PC-3 (cell line): ENCODE measurements around the gene SH3D19. TPM values are rescaled to one million over a fixed set of nuclear protein-coding genes. Genes with fewer than 3 reads are reported as not detected.

Experiments
- ATAC-seq: fragments of 200-7000 bp; cut with Tn5 transposase; 2 replicates; pipeline ENCODE4 v1.9.1; 2020; ENCODE audit warnings: mild to moderate bottlenecking, moderate library complexity
- BruUV-seq: library from RNA; stranded (reverse); fragments of 400-500 nt; replicated peaks from 2 replicates; lab custom pipeline; 2021; lab: Mats Ljungman, UMichigan
- CTCF ChIA-PET: fragments of 300-600 bp; sonication (Branson Sonifier 250); formaldehyde crosslinking; loops from one replicate; lab custom pipeline; 2022; ENCODE audit warnings: antibody characterized with exemption; lab: Charles Lee
- POLR2A ChIA-PET: fragments of 300-600 bp; sonication (Branson Sonifier 250); formaldehyde crosslinking; loops from one replicate; lab custom pipeline; 2022; ENCODE audit warnings: antibody characterized with exemption; ENCODE audit not compliant: unreplicated experiment; lab: Charles Lee
- DNase-seq: peaks from one replicate; pipeline ENCODE4 v3.0.0-alpha.2; 2015
- H2AFZ ChIP-seq: fragments of 300-600 bp; sonication (generic); 2 replicates; pipeline ENCODE4 v1.6.0; 2016; ENCODE audit warnings: antibody characterized with exemption, low read length
- H3F3A ChIP-seq: fragments of 300-600 bp; sonication (generic); one replicate; pipeline ENCODE4 v1.6.0; 2017; ENCODE audit warnings: antibody characterized with exemption, low read length, control low read depth, mild to moderate bottlenecking; ENCODE audit not compliant: unreplicated experiment
- H3K27ac ChIP-seq: fragments of 300-600 bp; sonication (generic); 2 replicates; pipeline ENCODE4 v1.5.1; 2016; ENCODE audit warnings: mild to moderate bottlenecking, low read length
- H3K27me3 ChIP-seq: fragments of 300-600 bp; sonication (generic); 2 replicates; pipeline ENCODE4 v1.6.1; 2016; ENCODE audit warnings: low read length, mixed read lengths
- H3K36me3 ChIP-seq: fragments of 300-600 bp; sonication (generic); 2 replicates; pipeline ENCODE4 v1.6.1; 2016; ENCODE audit warnings: low read depth, mixed run types, low read length, mixed read lengths
- H3K4me1 ChIP-seq: fragments of 300-600 bp; sonication (generic); 2 replicates; pipeline ENCODE4 v1.5.1; 2016; ENCODE audit warnings: low read length; ENCODE audit not compliant: insufficient read depth
- H3K4me2 ChIP-seq: fragments of 300-600 bp; sonication (generic); 2 replicates; pipeline ENCODE4 v1.6.0; 2016; ENCODE audit warnings: low read length
- H3K4me3 ChIP-seq: fragments of 300-600 bp; sonication (generic); 2 replicates; pipeline ENCODE4 v1.5.1; 2016; ENCODE audit warnings: mild to moderate bottlenecking, low read length, mixed read lengths
- H3K79me2 ChIP-seq: fragments of 300-600 bp; sonication (generic); 2 replicates; pipeline ENCODE4 v1.6.1; 2017; ENCODE audit warnings: low read length, mixed read lengths
- H3K9ac ChIP-seq: fragments of 300-600 bp; sonication (generic); 2 replicates; pipeline ENCODE4 v1.6.0; 2016; ENCODE audit warnings: mild to moderate bottlenecking, low read length
- H3K9me2 ChIP-seq: fragments of 300-600 bp; sonication (generic); replicated peaks from 2 replicates; pipeline ENCODE4 v1.6.1; 2016; ENCODE audit warnings: mixed run types, low read length, mixed read lengths
- H3K9me3 ChIP-seq: fragments of 300-600 bp; sonication (generic); 2 replicates; pipeline ENCODE4 v1.6.1; 2016; ENCODE audit warnings: low read length, mixed read lengths
- H4K20me1 ChIP-seq: fragments of 300-600 bp; sonication (generic); 2 replicates; pipeline ENCODE4 v1.6.1; 2016; ENCODE audit warnings: low read length, mixed read lengths
- CTCF ChIP-seq: fragments of 300-600 bp; sonication (generic); conservative IDR thresholded peaks from 2 replicates; pipeline ENCODE4 v1.5.1; 2017; ENCODE audit warnings: antibody characterized with exemption, low read depth, mild to moderate bottlenecking, low read length
- EZH2 ChIP-seq: fragments of 300-600 bp; sonication (generic); IDR thresholded peaks from one replicate; pipeline ENCODE4 v1.6.1; 2017; ENCODE audit warnings: antibody characterized with exemption, mild to moderate bottlenecking, low read length; ENCODE audit not compliant: unreplicated experiment
- EZH2phosphoT487 ChIP-seq: fragments of 300-600 bp; sonication (generic); IDR thresholded peaks from 2 replicates; pipeline ENCODE4 v1.6.1; 2018; ENCODE audit warnings: mild to moderate bottlenecking, antibody characterized with exemption, low read length, borderline replicate concordance
- intact Hi-C: fragments of 100-400 bp; cut with micrococcal nuclease; formaldehyde crosslinking; loops from 2 replicates; pipeline ENCODE4 v1.9.0; 2023
- total RNA-seq: library from RNA; depleted of rRNA; stranded (reverse); fragments of >200 nt; gene quantifications from 2 replicates; pipeline ENCODE4 v1.2.3, GENCODE V29; 2014

Gene SH3D19
- total RNA-seq, 1 experiment from 2014 or later, result 30.1 TPM

DNA sequence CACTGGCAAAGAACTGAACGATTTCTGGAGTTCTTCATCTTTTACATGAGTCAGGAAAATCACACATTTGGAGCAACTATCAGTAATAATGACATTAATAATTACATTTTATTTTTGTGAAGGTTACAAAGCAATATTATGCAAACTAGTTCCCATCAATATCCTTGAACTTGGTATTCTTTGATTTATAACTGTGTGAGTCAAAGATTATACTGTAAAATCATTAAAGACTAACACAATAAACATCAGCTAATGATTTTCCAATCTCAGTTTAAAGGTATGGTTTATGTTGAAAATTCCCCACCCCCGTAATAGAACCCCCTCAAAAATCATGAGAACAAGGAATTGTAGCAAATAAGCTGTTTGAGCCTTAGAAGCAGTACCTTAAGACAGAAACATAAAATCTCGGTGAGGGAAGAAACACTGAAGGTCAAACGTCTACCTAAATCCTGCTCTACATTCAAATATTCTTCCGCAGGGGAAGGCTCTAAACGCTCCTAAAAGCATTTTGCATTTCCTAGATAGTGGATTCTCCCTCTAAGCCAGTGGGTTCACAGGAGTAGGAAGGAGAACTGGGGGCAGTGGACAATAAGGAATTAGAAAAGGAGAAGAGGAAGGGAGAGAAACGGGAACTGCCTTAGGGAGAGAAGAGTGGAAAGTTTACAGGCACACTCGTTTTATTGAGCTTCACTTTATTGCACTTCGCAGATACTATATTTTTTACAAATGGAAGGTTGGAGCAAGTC lies 22.3 kb upstream of the SH3D19 start:
- Histone ChIP-seq H3K27me3 (no peaks in the 10 kb centered on the region), H3K9me3 (no peaks in the 10 kb centered on the region), H3K36me3 (no peaks in the 10 kb centered on the region), H2AFZ (no peak overlapping the region), H3K4me1 (no peaks in the 10 kb centered on the region), H3K4me3 (no peak overlapping the region), H3F3A (no peaks in the 10 kb centered on the region), H3K79me2 (no peaks in the 10 kb centered on the region), H3K27ac (no peak overlapping the region), H3K9ac (no peak overlapping the region), H4K20me1 (no peaks in the 10 kb centered on the region), H3K9me2 (no peaks in the 10 kb centered on the region), H3K4me2 (no peak overlapping the region)
- DNase-seq, result no peak
- intact Hi-C loops, result no loop called here
- no peak for ATAC-seq
- ChIA-PET POLR2A (no interaction called here), CTCF (no interaction called here)
- TF ChIP-seq EZH2phosphoT487, result no peak
- BruUV-seq, result no TSS peak

DNA sequence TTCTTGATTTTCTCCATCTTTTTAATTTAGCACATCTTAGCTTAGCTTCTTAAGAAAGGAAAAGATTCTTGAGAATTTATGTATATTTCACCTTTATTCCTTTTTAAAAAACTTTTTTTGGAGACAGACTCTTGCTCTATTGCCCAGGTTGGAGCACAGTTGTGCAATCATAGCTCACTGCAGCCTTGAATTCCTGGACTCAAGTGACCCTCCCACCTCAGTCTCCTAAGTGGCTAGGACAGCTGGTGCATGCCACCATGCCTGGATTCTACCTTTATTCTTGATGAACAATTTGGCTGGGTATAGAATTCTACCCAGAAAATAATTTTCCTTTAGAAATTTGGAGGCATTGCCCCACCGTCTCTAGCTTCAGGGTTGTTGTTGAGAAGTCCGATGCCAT lies 19.5 kb upstream of the SH3D19 start:
- ChIA-PET POLR2A (interaction anchor here (0.7 kb wide), 1 partner anchor 262 kb away, joined by 3 read pairs; no protein-coding TSS in a partner anchor), CTCF (interaction anchor here (0.6 kb wide), 1 partner anchor 8 kb away, joined by 4 read pairs; no protein-coding TSS in a partner anchor)
- no peaks in the 10 kb centered on the region for H3K27me3 ChIP-seq
- DNase-seq (no peak), ATAC-seq (no peak)
- H3F3A ChIP-seq, result no peaks in the 10 kb centered on the region
- H4K20me1 ChIP-seq, result no peaks in the 10 kb centered on the region
- H3K36me3 ChIP-seq, result no peaks in the 10 kb centered on the region
- no peak overlapping the region for H3K4me3 ChIP-seq
- H3K27ac ChIP-seq, result no peak overlapping the region
- no peaks in the 10 kb centered on the region for H3K9me2 ChIP-seq
- H3K4me1 ChIP-seq, result no peaks in the 10 kb centered on the region
- H3K9ac ChIP-seq, result no peak overlapping the region
- no peak overlapping the region for H2AFZ ChIP-seq
- no peak overlapping the region for H3K4me2 ChIP-seq
- no TSS peak for BruUV-seq
- intact Hi-C loops, result no loop called here
- no peak for TF ChIP-seq EZH2phosphoT487
- TF ChIP-seq CTCF, result no peak
- no peak for TF ChIP-seq EZH2
- H3K79me2 ChIP-seq, result no peaks in the 10 kb centered on the region
- H3K9me3 ChIP-seq, result no peaks in the 10 kb centered on the region

DNA sequence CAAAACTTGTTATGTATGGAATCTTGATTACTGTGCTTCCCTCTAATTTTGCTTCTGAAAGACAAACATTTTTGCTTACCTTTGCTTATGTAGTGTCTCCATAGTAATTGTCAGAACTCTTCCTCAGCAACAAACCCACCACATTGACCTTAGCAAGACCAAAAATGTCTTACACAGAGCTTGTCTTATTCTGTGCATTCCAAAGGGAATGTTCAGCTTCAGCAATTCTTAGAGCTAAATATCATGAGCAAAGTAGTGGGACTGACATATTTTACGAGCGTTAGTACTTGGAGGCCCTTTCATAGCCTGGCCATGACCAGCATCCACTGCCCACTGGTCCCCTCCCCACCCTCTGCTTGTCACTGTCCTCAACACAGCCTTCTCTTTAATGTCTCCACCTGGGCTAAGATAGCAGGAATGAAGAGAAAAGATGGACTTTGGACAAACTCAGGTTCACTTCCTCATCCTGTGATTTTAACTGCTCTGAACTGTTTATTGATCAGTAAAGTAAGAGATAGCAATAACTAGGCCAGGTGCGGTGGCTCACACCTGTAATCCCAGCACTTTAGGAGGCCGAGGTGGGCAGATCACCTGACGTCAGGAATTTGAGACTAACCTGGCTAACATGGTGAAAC lies 15.5 kb upstream of the SH3D19 start:
- no peak for DNase-seq
- H3K4me1 ChIP-seq, result no peaks in the 10 kb centered on the region
- intact Hi-C loops, result no loop called here
- no peaks in the 10 kb centered on the region for H3K36me3 ChIP-seq
- H3K79me2 ChIP-seq, result no peaks in the 10 kb centered on the region
- no TSS peak for BruUV-seq
- no peaks in the 10 kb centered on the region for H4K20me1 ChIP-seq
- no peak overlapping the region for H2AFZ ChIP-seq
- H3K9me3 ChIP-seq, result no peaks in the 10 kb centered on the region
- ATAC-seq, result no peak
- no peaks in the 10 kb centered on the region for H3F3A ChIP-seq
- TF ChIP-seq EZH2, result no peak
- TF ChIP-seq CTCF, result no peak
- TF ChIP-seq EZH2phosphoT487, result no peak
- no peaks in the 10 kb centered on the region for H3K27me3 ChIP-seq
- no peaks in the 10 kb centered on the region for H3K9me2 ChIP-seq
- POLR2A ChIA-PET, result no interaction called here
- CTCF ChIA-PET, result no interaction called here
- H3K9ac ChIP-seq, result no peak overlapping the region
- H3K27ac ChIP-seq, result no peak overlapping the region
- H3K4me2 ChIP-seq, result no peak overlapping the region
- H3K4me3 ChIP-seq, result no peak overlapping the region
